ENCODE results near the gene AMELX.

GRCh38 chrX:11264925-11265324 lies 28.3 kb upstream of the AMELX start:
- no peak for TF ChIP-seq CTCF (IDR thresholded peaks at IDR 0.05)
- no peak for TF ChIP-seq ZFX (IDR thresholded peaks at IDR 0.05; ENCODE audit: borderline replicate concordance)
